ENCODE results near the gene GLYATL1. TPM values are rescaled to one million over a fixed set of nuclear protein-coding genes. Genes with fewer than 3 reads are reported as not detected.

Gene GLYATL1
- total RNA-seq, 4 donors from 2014 or later: 3.9 TPM; not detected in 3

- Histone ChIP-seq H3K27ac (no peak overlapping the region), H3K4me3 (no peak overlapping the region), H3K9me3 (no peaks in the 10 kb centered on the region), H3K27me3 (peaks cover 34% of the 10 kb centered on the region), H3K36me3 (no peaks in the 10 kb centered on the region), H3K4me1 (no peaks in the 10 kb centered on the region)
- no peak for ATAC-seq
- TF ChIP-seq CTCF (IDR thresholded peaks at IDR 0.05) (no peak), POLR2A (IDR thresholded peaks at IDR 0.05) (no peak), EP300 (IDR thresholded peaks at IDR 0.05) (no peak), POLR2AphosphoS5 (IDR thresholded peaks at IDR 0.05) (no peak)
- 29 to 50% methylated on average over 1 of the region's 1 CpG for WGBS, 2 donors (ENCODE audit: low coverage in 1 of 2)
Observed at GRCh38 chr11:58926695-58927094, 12.6 kb upstream of the GLYATL1 start.

GRCh38 chr11:58927393-58928106 is 11.7 kb upstream of the GLYATL1 start:
- H3K4me3 ChIP-seq: no peak overlapping the region
- no peaks in the 10 kb centered on the region for H3K4me1 ChIP-seq
- ATAC-seq: no peak
- TF ChIP-seq EP300 (IDR thresholded peaks at IDR 0.05) (no peak), POLR2AphosphoS5 (IDR thresholded peaks at IDR 0.05) (no peak), POLR2A (IDR thresholded peaks at IDR 0.05) (no peak), CTCF (IDR thresholded peaks at IDR 0.05) (no peak)
- H3K9me3 ChIP-seq: no peaks in the 10 kb centered on the region
- no peaks in the 10 kb centered on the region for H3K36me3 ChIP-seq
- 3 to 13% methylated on average over 6 to 15 of the region's 15 CpGs for WGBS, 2 donors (ENCODE audit: low coverage in 1 of 2)
- peaks cover 34% of the 10 kb centered on the region for H3K27me3 ChIP-seq
- H3K27ac ChIP-seq: no peak overlapping the region

GRCh38 chr11:58928107-58928499 is 11.2 kb upstream of the GLYATL1 start:
- Histone ChIP-seq H3K36me3 (no peaks in the 10 kb centered on the region), H3K9me3 (no peaks in the 10 kb centered on the region), H3K27ac (no peak overlapping the region), H3K4me1 (no peaks in the 10 kb centered on the region), H3K4me3 (no peak overlapping the region), H3K27me3 (peaks cover 34% of the 10 kb centered on the region)
- 7 to 16% methylated on average over 5 to 6 of the region's 6 CpGs for WGBS, 2 donors (ENCODE audit: low coverage in 1 of 2)
- no peak for TF ChIP-seq POLR2AphosphoS5 (IDR thresholded peaks at IDR 0.05)
- TF ChIP-seq EP300 (IDR thresholded peaks at IDR 0.05): no peak
- no peak for TF ChIP-seq CTCF (IDR thresholded peaks at IDR 0.05)
- TF ChIP-seq POLR2A (IDR thresholded peaks at IDR 0.05): no peak
- ATAC-seq: no peak

GRCh38 chr11:58928691-58929090 is 10.6 kb upstream of the GLYATL1 start:
- Histone ChIP-seq H3K9me3 (no peaks in the 10 kb centered on the region), H3K27me3 (peaks cover 34% of the 10 kb centered on the region), H3K4me1 (no peaks in the 10 kb centered on the region), H3K36me3 (no peaks in the 10 kb centered on the region), H3K27ac (no peak overlapping the region), H3K4me3 (no peak overlapping the region)
- ATAC-seq: no peak
- TF ChIP-seq POLR2AphosphoS5 (IDR thresholded peaks at IDR 0.05): no peak
- TF ChIP-seq CTCF (IDR thresholded peaks at IDR 0.05): no peak
- TF ChIP-seq POLR2A (IDR thresholded peaks at IDR 0.05): no peak
- no peak for TF ChIP-seq EP300 (IDR thresholded peaks at IDR 0.05)

GRCh38 chr11:58930926-58931325 is 8.4 kb upstream of the GLYATL1 start:
- peaks cover 34% of the 10 kb centered on the region for H3K27me3 ChIP-seq
- ATAC-seq: no peak
- H3K27ac ChIP-seq: no peak overlapping the region
- TF ChIP-seq CTCF (IDR thresholded peaks at IDR 0.05) (no peak), POLR2AphosphoS5 (IDR thresholded peaks at IDR 0.05) (no peak), POLR2A (IDR thresholded peaks at IDR 0.05) (no peak), EP300 (IDR thresholded peaks at IDR 0.05) (no peak)
- no peaks in the 10 kb centered on the region for H3K9me3 ChIP-seq
- H3K36me3 ChIP-seq: no peaks in the 10 kb centered on the region
- H3K4me3 ChIP-seq: no peak overlapping the region
- WGBS, 2 donors (ENCODE audit: low coverage in 1 of 2): 72 to 94% methylated on average over 2 of the region's 2 CpGs
- H3K4me1 ChIP-seq: no peaks in the 10 kb centered on the region
